NCI-H510A (cell line): ENCODE data around the gene UGT1A1.

Experiments
- DNase-seq: peaks from one replicate; lab custom pipeline; 2025; lab: John Stamatoyannopoulos, UW

The UGT1A1 gene

GRCh38 chr2:233758141-233758540 lies 1.9 kb upstream of the UGT1A1 start:
- no peak for DNase-seq

- DNase-seq = no peak
Measured at GRCh38 chr2:233758849-233759248, 1.2 kb upstream of the UGT1A1 start.

- no peak for DNase-seq
Measured at GRCh38 chr2:233761040-233761769, 1.1 kb downstream of the UGT1A1 start.

GRCh38 chr2:233764264-233764663 lies 4.2 kb downstream of the UGT1A1 start:
- DNase-seq = no peak

GRCh38 chr2:233764761-233765160 lies 4.7 kb downstream of the UGT1A1 start:
- DNase-seq = no peak

- DNase-seq = no peak
Measured at GRCh38 chr2:233766416-233766815, 6.3 kb downstream of the UGT1A1 start.

- DNase-seq = no peak
Measured at GRCh38 chr2:233768076-233768475, 8.0 kb downstream of the UGT1A1 start.

GRCh38 chr2:233769260-233769659 lies 9.2 kb downstream of the UGT1A1 start:
- DNase-seq = no peak

- DNase-seq = no peak
Measured at GRCh38 chr2:233772153-233772552, 12.1 kb downstream of the UGT1A1 start.

GRCh38 chr2:233772583-233772982 lies 12.5 kb downstream of the UGT1A1 start:
- DNase-seq = no peak

- DNase-seq = no peak
Measured at GRCh38 chr2:233773854-233774253, 13.8 kb downstream of the UGT1A1 start.

GRCh38 chr2:233775414-233775813 lies 15.3 kb downstream of the UGT1A1 start:
- DNase-seq = no peak

- DNase-seq = no peak
Measured at GRCh38 chr2:233778030-233778429, 18.0 kb downstream of the UGT1A1 start, which contains the start of gene MROH2A. TSS of gene MROH2A (plus strand) at chr2:233778330. CDS start at chr2:233779359, 1,029 bp downstream.

- DNase-seq = no peak
Measured at GRCh38 chr2:233779722-233780121, 19.7 kb downstream of the UGT1A1 start.

- DNase-seq = no peak
Measured at GRCh38 chr2:233780771-233781170, 20.7 kb downstream of the UGT1A1 start.

GRCh38 chr2:233789554-233789953 lies 29.5 kb downstream of the UGT1A1 start:
- DNase-seq = no peak

- DNase-seq = no peak
Measured at GRCh38 chr2:233791151-233791882, 31.2 kb downstream of the UGT1A1 start.

GRCh38 chr2:233791883-233792329 lies 31.8 kb downstream of the UGT1A1 start:
- no peak for DNase-seq

- DNase-seq = no peak
Measured at GRCh38 chr2:233792720-233793119, 32.6 kb downstream of the UGT1A1 start.

- DNase-seq = no peak
Measured at GRCh38 chr2:233793465-233794127, 33.5 kb downstream of the UGT1A1 start.

- no peak for DNase-seq
Measured at GRCh38 chr2:233794128-233794658, 34.1 kb downstream of the UGT1A1 start.

- no peak for DNase-seq
Measured at GRCh38 chr2:233795735-233796171, 35.7 kb downstream of the UGT1A1 start.
